ENCODE measurements around the gene MYO7B.

DNA sequence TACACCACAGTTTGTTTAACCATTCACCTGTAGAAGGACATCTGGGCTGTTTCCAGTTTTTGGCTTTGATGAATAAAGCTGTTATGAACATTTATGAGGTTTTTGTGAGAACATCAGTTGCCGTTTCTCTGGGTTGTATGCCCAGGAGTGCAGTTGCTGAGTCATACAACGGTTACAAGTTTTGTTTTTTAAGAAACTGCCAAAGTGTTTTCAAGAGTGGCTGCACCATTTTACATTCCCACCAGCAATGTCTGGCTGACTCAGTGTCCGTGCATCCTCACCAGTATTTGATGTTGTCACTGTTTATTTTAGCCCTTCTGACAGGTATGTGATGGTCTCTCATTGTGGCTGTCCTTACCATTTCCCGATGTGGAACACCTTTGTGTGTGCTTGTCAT is 62.5 kb downstream of the MYO7B start:
- no peak for TF ChIP-seq POLR2A (IDR thresholded peaks at IDR 0.05)
- TF ChIP-seq, protein P1, sequence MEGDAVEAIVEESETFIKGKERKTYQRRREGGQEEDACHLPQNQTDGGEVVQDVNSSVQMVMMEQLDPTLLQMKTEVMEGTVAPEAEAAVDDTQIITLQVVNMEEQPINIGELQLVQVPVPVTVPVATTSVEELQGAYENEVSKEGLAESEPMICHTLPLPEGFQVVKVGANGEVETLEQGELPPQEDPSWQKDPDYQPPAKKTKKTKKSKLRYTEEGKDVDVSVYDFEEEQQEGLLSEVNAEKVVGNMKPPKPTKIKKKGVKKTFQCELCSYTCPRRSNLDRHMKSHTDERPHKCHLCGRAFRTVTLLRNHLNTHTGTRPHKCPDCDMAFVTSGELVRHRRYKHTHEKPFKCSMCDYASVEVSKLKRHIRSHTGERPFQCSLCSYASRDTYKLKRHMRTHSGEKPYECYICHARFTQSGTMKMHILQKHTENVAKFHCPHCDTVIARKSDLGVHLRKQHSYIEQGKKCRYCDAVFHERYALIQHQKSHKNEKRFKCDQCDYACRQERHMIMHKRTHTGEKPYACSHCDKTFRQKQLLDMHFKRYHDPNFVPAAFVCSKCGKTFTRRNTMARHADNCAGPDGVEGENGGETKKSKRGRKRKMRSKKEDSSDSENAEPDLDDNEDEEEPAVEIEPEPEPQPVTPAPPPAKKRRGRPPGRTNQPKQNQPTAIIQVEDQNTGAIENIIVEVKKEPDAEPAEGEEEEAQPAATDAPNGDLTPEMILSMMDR (IDR thresholded peaks at IDR 0.05) = no peak

Data from Peyer's patch (tissue), 4 donors.